ENCODE results near the gene AJAP1. TPM values are rescaled to one million over a fixed set of nuclear protein-coding genes. Genes with fewer than 3 reads are reported as not detected.

AJAP1 gene
- total RNA-seq, 1 experiment from 2014 or later = not detected

DNA sequence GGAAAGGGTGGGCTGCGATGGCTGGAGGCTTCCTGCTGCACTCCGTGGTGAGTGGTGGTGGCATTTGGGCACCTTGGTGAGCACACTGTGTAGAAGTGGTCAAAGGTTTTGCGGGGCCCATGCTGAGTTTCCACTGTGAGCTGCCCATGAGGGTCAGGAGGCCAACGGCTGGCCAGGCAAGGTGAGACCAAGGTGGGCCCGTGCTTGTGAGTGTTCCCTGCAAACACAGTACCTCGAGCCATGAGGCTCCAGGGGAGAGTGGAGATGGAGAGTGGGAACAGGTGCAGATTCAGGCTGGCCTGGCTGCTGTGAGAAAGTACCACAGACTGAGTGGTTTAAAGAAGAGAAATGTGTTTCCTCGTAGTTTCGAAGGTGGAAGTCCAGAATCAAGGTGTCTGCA, 40.8 kb downstream of the AJAP1 start:
- Histone ChIP-seq H3K79me2 (ENCODE audit: low read depth) (no peaks in the 10 kb centered on the region), H4K20me1 (ENCODE audit: insufficient read depth) (no peaks in the 10 kb centered on the region), H2AFZ (no peak overlapping the region), H3K4me2 (no peak overlapping the region), H3K36me3 (ENCODE audit: low read depth) (no peaks in the 10 kb centered on the region), H3K4me3 (no peak overlapping the region), H3K27ac (no peak overlapping the region), H3K27me3 (ENCODE audit: insufficient read depth, low read depth) (peaks cover 32% of the 10 kb centered on the region), H3K4me1 (replicated peaks; ENCODE audit: insufficient read depth) (no peaks in the 10 kb centered on the region), H3K9me2 (ENCODE audit: insufficient read depth) (no peaks in the 10 kb centered on the region), H3F3A (ENCODE audit: insufficient read depth, low read depth) (no peaks in the 10 kb centered on the region), H3K9me3 (ENCODE audit: insufficient read depth, low read depth) (no peaks in the 10 kb centered on the region)
- TF ChIP-seq, protein P1, sequence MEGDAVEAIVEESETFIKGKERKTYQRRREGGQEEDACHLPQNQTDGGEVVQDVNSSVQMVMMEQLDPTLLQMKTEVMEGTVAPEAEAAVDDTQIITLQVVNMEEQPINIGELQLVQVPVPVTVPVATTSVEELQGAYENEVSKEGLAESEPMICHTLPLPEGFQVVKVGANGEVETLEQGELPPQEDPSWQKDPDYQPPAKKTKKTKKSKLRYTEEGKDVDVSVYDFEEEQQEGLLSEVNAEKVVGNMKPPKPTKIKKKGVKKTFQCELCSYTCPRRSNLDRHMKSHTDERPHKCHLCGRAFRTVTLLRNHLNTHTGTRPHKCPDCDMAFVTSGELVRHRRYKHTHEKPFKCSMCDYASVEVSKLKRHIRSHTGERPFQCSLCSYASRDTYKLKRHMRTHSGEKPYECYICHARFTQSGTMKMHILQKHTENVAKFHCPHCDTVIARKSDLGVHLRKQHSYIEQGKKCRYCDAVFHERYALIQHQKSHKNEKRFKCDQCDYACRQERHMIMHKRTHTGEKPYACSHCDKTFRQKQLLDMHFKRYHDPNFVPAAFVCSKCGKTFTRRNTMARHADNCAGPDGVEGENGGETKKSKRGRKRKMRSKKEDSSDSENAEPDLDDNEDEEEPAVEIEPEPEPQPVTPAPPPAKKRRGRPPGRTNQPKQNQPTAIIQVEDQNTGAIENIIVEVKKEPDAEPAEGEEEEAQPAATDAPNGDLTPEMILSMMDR (conservative IDR thresholded peaks at IDR 0.05) = no peak
- no peak for TF ChIP-seq EZH2 (IDR thresholded peaks at IDR 0.05; ENCODE audit: low read depth)
- POLR2A ChIA-PET (ENCODE audit: unreplicated experiment) = no interaction called here
- CTCF ChIA-PET = no interaction called here
- no peak for DNase-seq
- no TSS peak for BruUV-seq (replicated peaks)
- intact Hi-C loops (cut with micrococcal nuclease; ENCODE audit: unreplicated experiment) = no loop called here

DNA sequence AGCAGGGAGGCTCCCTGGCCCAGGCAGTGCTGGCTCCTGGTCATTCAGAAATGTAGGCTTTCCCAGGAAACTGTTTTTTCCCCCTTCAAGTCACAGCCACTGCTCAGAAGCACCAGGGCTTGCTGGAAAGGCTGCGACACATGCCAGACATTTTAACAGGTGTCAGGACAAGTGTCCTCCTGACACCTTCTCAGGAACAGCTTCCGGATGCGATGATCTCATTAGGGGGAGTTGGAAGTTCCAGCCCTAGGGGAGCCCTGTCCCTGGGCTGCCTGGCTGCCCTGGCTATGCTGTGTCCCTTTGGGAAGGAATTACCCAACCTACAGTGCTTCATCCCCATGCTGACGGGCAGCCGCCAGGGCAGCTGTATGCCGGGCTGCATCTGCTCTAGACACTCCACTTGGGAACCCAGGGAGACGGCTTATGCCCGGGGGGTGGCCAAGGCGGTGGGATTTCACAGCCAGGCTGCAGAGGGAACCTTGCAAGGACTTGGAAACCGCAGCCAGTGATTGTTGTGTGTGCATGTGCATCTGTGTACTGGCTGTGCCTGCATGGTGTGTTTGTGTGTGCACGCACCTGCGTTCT, 41.8 kb downstream of the AJAP1 start:
- no TSS peak for BruUV-seq (replicated peaks)

DNA sequence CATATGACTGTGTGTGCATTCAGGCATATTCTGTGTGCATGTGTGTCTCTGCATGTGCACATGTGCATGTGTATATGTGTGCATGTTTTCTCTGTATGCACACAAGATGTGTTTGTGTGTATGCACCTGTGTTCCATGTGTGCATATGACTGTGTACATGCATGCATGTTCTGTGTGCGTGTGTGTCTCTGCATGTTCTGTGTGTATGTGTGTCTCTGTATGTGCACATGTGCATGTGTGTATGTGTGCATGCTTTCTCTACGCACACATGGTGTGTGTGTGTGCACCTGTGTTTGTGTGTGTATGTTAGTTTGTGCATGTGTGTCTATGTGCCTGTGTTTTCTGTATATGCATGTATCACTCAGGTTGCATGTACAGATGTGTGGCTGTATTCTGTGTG, 42.3 kb downstream of the AJAP1 start:
- intact Hi-C loops (cut with micrococcal nuclease; ENCODE audit: unreplicated experiment) = no loop called here
- no peaks in the 10 kb centered on the region for H3F3A ChIP-seq (ENCODE audit: insufficient read depth, low read depth)
- TF ChIP-seq, protein P1 (conservative IDR thresholded peaks at IDR 0.05) = no peak
- no peak for TF ChIP-seq EZH2 (IDR thresholded peaks at IDR 0.05; ENCODE audit: low read depth)
- no peaks in the 10 kb centered on the region for H3K9me3 ChIP-seq (ENCODE audit: insufficient read depth, low read depth)
- POLR2A ChIA-PET (ENCODE audit: unreplicated experiment) = no interaction called here
- no peak overlapping the region for H3K4me3 ChIP-seq
- H3K9me2 ChIP-seq (ENCODE audit: insufficient read depth) = no peaks in the 10 kb centered on the region
- H3K4me1 ChIP-seq (replicated peaks; ENCODE audit: insufficient read depth) = no peaks in the 10 kb centered on the region
- H3K79me2 ChIP-seq (ENCODE audit: low read depth) = no peaks in the 10 kb centered on the region
- CTCF ChIA-PET = no interaction called here
- peaks cover 43% of the 10 kb centered on the region for H3K27me3 ChIP-seq (ENCODE audit: insufficient read depth, low read depth)
- H3K36me3 ChIP-seq (ENCODE audit: low read depth) = no peaks in the 10 kb centered on the region
- H2AFZ ChIP-seq = no peak overlapping the region
- no peak overlapping the region for H3K27ac ChIP-seq
- no peak for DNase-seq
- BruUV-seq (replicated peaks) = no TSS peak
- no peaks in the 10 kb centered on the region for H4K20me1 ChIP-seq (ENCODE audit: insufficient read depth)
- no peak overlapping the region for H3K4me2 ChIP-seq

More for the DNA sequence above, 41.8 kb downstream of the AJAP1 start:
- Histone ChIP-seq H3F3A (ENCODE audit: insufficient read depth, low read depth) (no peaks in the 10 kb centered on the region), H2AFZ (no peak overlapping the region), H4K20me1 (ENCODE audit: insufficient read depth) (no peaks in the 10 kb centered on the region), H3K4me1 (replicated peaks; ENCODE audit: insufficient read depth) (no peaks in the 10 kb centered on the region), H3K79me2 (ENCODE audit: low read depth) (no peaks in the 10 kb centered on the region), H3K27me3 (ENCODE audit: insufficient read depth, low read depth) (peaks cover 41% of the 10 kb centered on the region), H3K4me2 (no peak overlapping the region), H3K27ac (no peak overlapping the region), H3K9me3 (ENCODE audit: insufficient read depth, low read depth) (no peaks in the 10 kb centered on the region), H3K9me2 (ENCODE audit: insufficient read depth) (no peaks in the 10 kb centered on the region), H3K36me3 (ENCODE audit: low read depth) (no peaks in the 10 kb centered on the region), H3K4me3 (no peak overlapping the region)
- intact Hi-C loops (cut with micrococcal nuclease; ENCODE audit: unreplicated experiment) = no loop called here
- ChIA-PET POLR2A (ENCODE audit: unreplicated experiment) (no interaction called here), CTCF (no interaction called here)
- TF ChIP-seq, protein P1 (conservative IDR thresholded peaks at IDR 0.05) = no peak
- no peak for TF ChIP-seq EZH2 (IDR thresholded peaks at IDR 0.05; ENCODE audit: low read depth)
- DNase-seq = no peak
